MM.1S (cell line): ENCODE measurements around the gene E2F6.

Source experiments
- CTCF ChIP-seq: fragments of 300-600 bp; sonication (generic); IDR thresholded peaks from 2 replicates; pipeline ENCODE4 v1.5.1; 2016; ENCODE audit warnings: antibody characterized with exemption, low read length, mixed read lengths
- EZH2phosphoT487 ChIP-seq: fragments of 300-600 bp; sonication (generic); IDR thresholded peaks from 2 replicates; pipeline ENCODE4 v1.6.1; 2018; ENCODE audit warnings: antibody characterized with exemption, low read length

GRCh38 chr2:11399438-11399762, 66.6 kb downstream of the E2F6 start:
- TF ChIP-seq CTCF (no peak), EZH2phosphoT487 (no peak)
